Immature natural killer cell (primary cell): ENCODE data around the gene ACSS1. TPM values are rescaled to one million over a fixed set of nuclear protein-coding genes. Genes with fewer than 3 reads are reported as not detected.

Source experiments
- DNase-seq, 3 donors: peaks; one replicate each; pipeline ENCODE4 v3.0.0; 2022; ENCODE audit warnings: mixed read lengths in 1 of 3
- H3K27ac Mint-ChIP-seq, 6 donors: one replicate each; pipeline ENCODE4 v1.8.0; 2020; ENCODE audit warnings: mixed read lengths in 6 of 6, mild to moderate bottlenecking in 5 of 6, inconsistent platforms in 4 of 6, moderate library complexity in 3 of 6
- H3K27me3 Mint-ChIP-seq, 3 donors: one replicate each; pipeline ENCODE4 v1.8.0; 2020 to 2021; ENCODE audit warnings: low read depth in 3 of 3, mild to moderate bottlenecking in 3 of 3, mixed read lengths in 3 of 3, moderate library complexity in 3 of 3, inconsistent platforms in 1 of 3
- H3K36me3 Mint-ChIP-seq, 3 donors: one replicate each; pipeline ENCODE4 v1.8.0; 2020; ENCODE audit warnings: mixed read lengths in 3 of 3, inconsistent platforms in 2 of 3, mild to moderate bottlenecking in 2 of 3
- H3K4me1 Mint-ChIP-seq, 2 donors: one replicate each; pipeline ENCODE4 v1.8.0; 2020; ENCODE audit warnings: inconsistent platforms in 2 of 2, mild to moderate bottlenecking in 2 of 2, mixed read lengths in 2 of 2, moderate library complexity in 1 of 2
- H3K4me3 Mint-ChIP-seq, 5 donors: one replicate each; pipeline ENCODE4 v1.8.0; 2020; ENCODE audit warnings: mild to moderate bottlenecking in 5 of 5, mixed read lengths in 5 of 5, inconsistent platforms in 3 of 5, moderate library complexity in 3 of 5
- H3K9me3 Mint-ChIP-seq, 6 donors: one replicate each; pipeline ENCODE4 v1.8.0; 2020; ENCODE audit warnings: mild to moderate bottlenecking in 6 of 6, mixed read lengths in 6 of 6, inconsistent platforms in 4 of 6, moderate library complexity in 3 of 6
- polyA plus RNA-seq, 3 donors: library from polyadenylated mRNA; unstranded; fragments of 300-500 nt; fragmentation: Illumina TruSeq; gene quantifications; one replicate each; pipeline ENCODE4 v1.2.3, GENCODE V29; 2021

The ACSS1 gene
- polyA plus RNA-seq, 3 donors from 2014 or later: 66.6 to 85.2 (median 83.7) TPM

DNA sequence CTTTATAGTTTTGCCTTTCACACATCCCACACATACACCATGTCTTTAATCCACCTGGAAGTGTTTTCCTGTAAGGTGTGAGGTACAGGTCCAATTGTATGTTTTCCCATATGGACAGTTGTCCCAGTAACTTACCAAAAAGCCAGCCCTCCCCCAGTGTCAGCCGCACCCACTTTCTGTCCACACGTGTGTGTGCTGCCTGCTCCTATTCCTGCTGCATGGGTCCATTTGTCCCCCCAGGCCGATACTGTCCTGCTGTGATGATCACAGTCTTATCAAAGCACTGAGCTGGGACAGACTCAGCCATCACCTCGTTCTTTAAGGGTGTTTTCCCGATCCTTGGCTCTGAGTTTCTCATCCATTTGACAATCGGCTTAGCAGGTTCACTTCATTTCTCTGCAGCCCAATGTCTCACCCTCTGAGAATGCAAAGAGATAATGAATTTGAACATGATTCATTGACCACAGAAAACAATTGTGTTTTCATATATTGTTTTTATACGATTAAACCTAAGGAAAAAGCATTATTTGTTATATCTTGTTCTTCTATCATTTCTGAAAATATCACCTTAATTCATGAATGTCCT, 14.4 kb upstream of the ACSS1 start:
- H3K9me3 Mint-ChIP-seq: peaks cover 0 to 2% (median 0%) of the 10 kb centered on the region in 6 donors
- DNase-seq: no peak
- H3K27ac Mint-ChIP-seq: no peak overlapping the region
- peaks cover 9 to 32% (median 12%) of the 10 kb centered on the region in 3 donors for H3K27me3 Mint-ChIP-seq
- H3K36me3 Mint-ChIP-seq: no peaks in the 10 kb centered on the region
- H3K4me3 Mint-ChIP-seq: no peak overlapping the region
- H3K4me1 Mint-ChIP-seq: peaks cover 0 to 2% of the 10 kb centered on the region in 2 donors

DNA sequence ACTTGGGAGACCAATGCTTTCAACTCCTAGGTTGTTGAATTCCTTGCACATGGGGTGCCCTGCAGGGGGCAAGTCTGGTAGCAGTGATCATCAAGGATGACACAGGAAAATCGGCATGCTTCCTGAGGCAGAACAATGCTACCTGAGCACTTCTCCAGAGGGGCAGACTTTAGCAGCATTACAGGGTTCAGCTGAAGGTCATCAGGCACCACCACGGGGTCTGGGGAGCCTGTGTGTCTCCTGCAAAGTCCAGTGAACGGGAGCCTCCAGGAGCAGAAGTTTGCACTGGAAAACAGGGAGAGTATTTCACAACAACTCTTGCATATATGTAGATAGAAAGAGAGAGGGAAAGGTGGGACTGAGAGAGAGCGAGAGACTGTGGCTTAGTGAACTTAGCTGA, 13.8 kb upstream of the ACSS1 start:
- Mint-ChIP-seq H3K36me3 (no peaks in the 10 kb centered on the region), H3K9me3 (peaks cover 0 to 2% (median 0%) of the 10 kb centered on the region in 6 donors)

DNA sequence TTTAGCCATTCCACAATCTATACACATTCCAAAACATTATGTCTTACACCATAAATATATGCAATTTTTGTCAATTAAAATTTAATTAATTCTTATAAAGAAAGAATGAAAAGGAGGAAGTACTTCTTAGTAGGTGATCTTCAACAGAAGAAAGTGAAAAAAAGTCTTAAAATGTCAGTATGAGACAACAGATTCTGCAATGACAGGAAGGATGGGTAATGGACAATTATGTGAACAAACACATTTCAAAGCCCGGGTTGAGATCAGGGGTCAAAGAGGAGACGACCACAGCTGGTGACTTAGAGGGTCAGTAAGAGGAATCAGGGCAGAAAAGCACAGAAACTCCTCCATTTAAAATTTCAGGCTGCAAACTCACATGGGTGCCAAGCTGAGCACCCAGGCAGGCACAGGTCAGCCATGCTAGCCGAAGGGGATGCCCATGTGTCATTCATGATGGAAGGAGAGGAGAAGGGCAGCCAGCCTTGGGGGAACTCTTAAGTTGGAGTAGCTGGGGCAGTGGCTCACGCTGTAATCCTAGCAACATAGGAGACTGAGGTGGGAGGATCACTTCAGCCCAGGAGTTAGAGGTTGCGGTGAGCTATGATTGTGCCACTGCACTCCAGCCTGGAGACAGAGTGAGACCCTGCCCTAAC, 13.0 kb upstream of the ACSS1 start:
- Mint-ChIP-seq H3K4me3 (no peak overlapping the region), H3K9me3 (peaks cover 0 to 2% (median 0%) of the 10 kb centered on the region in 6 donors), H3K27ac (no peak overlapping the region), H3K4me1 (peaks cover 0 to 2% of the 10 kb centered on the region in 2 donors), H3K36me3 (no peaks in the 10 kb centered on the region), H3K27me3 (peaks cover 9 to 27% (median 10%) of the 10 kb centered on the region in 3 donors)
- no peak for DNase-seq

More for the DNA sequence above, 13.8 kb upstream of the ACSS1 start:
- no peak overlapping the region for H3K27ac Mint-ChIP-seq
- no peak for DNase-seq
- no peak overlapping the region for H3K4me3 Mint-ChIP-seq
- H3K27me3 Mint-ChIP-seq: peaks cover 8 to 27% (median 9%) of the 10 kb centered on the region in 3 donors
- H3K4me1 Mint-ChIP-seq: no peaks in the 10 kb centered on the region

DNA sequence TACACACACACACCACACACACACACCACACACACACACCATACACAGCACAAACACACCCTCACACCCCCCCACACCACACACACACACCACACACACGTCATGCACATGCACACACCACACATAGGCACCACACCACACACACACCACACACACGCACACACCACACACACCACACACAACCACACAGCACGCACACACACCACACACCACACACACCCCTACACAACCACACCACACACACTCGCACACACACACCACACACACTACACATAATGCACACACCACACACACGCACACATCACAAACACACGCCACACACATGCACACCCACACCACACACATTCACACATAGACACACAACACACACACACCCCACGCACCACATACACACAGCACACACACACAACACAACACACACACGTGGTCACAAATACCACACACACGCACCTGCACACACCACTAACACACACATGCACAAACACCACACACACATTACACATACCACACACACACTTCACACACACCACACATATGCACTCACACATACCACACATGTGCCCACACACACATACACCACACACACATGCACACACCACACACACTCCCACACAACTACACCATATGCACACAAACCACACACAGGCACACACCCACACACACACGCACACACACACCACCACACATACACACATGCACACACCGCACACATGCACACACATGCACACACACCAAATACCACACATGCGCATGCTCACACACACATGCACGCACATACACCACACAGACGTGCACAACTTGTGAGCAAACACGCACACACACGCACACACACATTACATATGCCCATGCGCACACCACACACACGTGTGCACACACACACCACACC, 9.4 kb upstream of the ACSS1 start:
- no peaks in the 10 kb centered on the region for H3K36me3 Mint-ChIP-seq
- no peak overlapping the region for H3K27ac Mint-ChIP-seq
- no peak overlapping the region for H3K4me3 Mint-ChIP-seq
- DNase-seq: no peak
- H3K27me3 Mint-ChIP-seq: peaks cover 8 to 13% (median 11%) of the 10 kb centered on the region in 3 donors
- H3K4me1 Mint-ChIP-seq: peaks cover 6 to 8% of the 10 kb centered on the region in 2 donors
- peaks cover 0 to 2% (median 0%) of the 10 kb centered on the region in 6 donors for H3K9me3 Mint-ChIP-seq

DNA sequence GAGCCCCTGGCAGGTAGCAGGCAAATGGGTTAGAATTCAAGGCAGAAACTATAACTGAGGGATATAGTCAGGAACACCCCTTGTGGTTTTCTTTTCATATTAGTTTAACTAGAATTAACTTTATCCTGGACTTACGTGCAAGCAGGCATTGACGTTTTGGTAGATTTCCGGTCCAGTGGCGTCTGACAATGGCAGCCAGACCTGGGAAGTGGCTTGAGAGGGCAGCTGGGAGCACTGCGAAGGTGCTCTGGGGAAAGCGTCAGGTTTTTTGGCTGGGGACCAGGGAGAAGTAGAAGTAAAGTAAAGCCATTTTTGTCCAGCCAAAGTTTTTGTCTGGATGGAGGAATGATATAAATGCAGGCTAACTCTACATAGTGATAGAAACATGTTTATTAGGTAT, 8.4 kb upstream of the ACSS1 start:
- Mint-ChIP-seq H3K4me1 (peaks cover 6 to 8% of the 10 kb centered on the region in 2 donors), H3K27ac (no peak overlapping the region)
- DNase-seq: no peak

DNA sequence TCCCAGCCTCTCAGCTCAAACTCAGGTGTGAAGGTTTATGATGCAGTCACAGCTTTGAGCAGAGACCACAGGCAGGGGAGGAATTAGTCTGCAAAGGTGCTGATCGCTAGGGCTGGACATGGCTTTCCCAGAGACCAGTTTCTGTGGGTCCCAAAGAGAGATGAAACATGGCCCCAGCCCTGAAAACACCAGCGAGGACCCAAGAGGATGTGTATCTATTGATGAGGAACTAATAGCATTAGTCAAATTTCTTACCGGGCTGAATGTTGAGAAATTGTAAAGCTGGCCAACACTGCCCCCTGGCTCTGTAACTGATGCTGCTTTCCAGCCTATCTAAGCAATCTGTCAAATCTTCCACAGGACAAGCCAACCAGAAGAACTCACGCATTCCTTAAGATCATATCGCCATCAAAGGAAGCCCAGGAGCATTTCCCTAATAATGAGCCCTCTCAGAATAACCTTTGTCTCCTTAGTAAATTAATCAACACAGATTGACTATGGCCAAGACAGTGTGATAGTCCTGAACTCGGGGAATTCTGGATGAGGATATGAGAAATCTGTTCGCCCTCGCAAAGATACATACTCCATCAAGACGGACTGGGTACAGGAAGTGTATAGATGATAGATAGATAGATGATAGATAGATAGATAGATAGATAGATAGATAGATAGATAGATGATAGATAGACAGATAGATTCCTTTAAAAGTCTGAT, 7.8 kb upstream of the ACSS1 start:
- peak overlapping the region in 2 of 6 donors; percentile 13 to 37 for H3K27ac Mint-ChIP-seq
- H3K4me3 Mint-ChIP-seq: no peak overlapping the region
- DNase-seq: peak; percentile 63 to 71 (median 66)

More for the DNA sequence above, 8.4 kb upstream of the ACSS1 start:
- H3K27me3 Mint-ChIP-seq: peaks cover 5 to 8% (median 6%) of the 10 kb centered on the region in 3 donors
- peaks cover 0 to 2% (median 0%) of the 10 kb centered on the region in 6 donors for H3K9me3 Mint-ChIP-seq
- H3K36me3 Mint-ChIP-seq: no peaks in the 10 kb centered on the region
- no peak overlapping the region for H3K4me3 Mint-ChIP-seq

DNA sequence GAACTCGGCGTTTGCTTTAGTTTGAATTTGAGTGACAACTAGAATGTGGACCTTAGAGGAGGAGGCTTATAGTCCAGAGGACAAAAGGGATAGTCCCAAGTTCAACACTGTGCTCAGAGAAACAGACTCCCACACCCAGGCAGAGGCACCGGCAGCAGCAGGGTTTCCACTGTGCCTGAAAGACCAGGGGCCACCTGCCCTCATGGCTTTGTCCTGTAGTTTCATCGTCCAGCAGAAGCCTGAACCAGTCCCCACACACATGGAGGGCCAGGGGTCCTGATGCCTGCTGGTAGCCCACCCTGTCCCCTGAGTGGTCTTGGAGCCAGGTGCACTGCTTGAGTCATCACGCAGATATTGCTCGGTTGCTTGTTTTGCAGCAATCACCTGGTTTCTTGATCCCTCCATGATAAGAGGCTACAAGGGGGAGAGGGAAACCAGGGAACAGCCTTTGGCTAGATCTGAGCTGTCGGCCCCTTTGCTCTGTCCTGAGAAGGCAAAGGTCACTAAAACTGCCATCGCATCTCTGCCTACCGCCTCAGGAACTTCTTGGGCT, 7.2 kb upstream of the ACSS1 start:
- peaks cover 6 to 8% of the 10 kb centered on the region in 2 donors for H3K4me1 Mint-ChIP-seq
- no peak overlapping the region for H3K4me3 Mint-ChIP-seq
- DNase-seq: no peak
- peak overlapping the region in 2 of 6 donors; percentile 13 to 37 for H3K27ac Mint-ChIP-seq
- H3K9me3 Mint-ChIP-seq: peaks cover 0 to 2% (median 0%) of the 10 kb centered on the region in 6 donors
- H3K27me3 Mint-ChIP-seq: peaks cover 2 to 6% (median 3%) of the 10 kb centered on the region in 3 donors
- no peaks in the 10 kb centered on the region for H3K36me3 Mint-ChIP-seq

More for the DNA sequence above, 7.8 kb upstream of the ACSS1 start:
- Mint-ChIP-seq H3K27me3 (peaks cover 3 to 6% (median 4%) of the 10 kb centered on the region in 3 donors), H3K9me3 (peaks cover 0 to 2% (median 0%) of the 10 kb centered on the region in 6 donors), H3K4me1 (peaks cover 6 to 8% of the 10 kb centered on the region in 2 donors), H3K36me3 (no peaks in the 10 kb centered on the region)

DNA sequence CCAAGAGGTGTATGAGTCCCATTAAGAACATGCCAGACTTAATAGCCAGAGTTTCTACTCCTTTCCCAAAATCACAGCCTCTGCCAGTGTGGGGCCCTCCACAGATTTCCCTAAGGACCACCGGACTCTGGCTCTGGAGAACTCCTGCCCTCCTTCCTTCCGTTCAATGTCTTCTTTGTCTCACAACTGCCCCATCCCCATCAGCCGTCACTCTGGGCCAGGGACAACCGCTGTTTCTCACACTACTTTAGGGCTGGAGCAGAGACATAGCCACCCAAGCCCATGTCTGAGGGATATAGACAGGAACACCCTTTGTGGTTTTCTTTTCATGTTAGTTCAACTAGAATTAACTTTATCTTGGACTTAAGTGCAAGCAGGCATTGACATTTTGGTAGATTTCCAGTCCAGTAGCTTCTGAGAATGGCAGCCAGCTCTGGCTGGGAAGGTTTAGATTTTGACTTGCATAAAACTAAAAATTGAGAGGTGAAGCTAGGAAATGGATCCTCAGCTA, 6.7 kb upstream of the ACSS1 start:
- no peak for DNase-seq
- Mint-ChIP-seq H3K27ac (peak overlapping the region in 1 of 6 donors; percentile 41), H3K27me3 (peaks cover 2 to 5% (median 3%) of the 10 kb centered on the region in 3 donors), H3K36me3 (no peaks in the 10 kb centered on the region), H3K4me1 (peaks cover 6 to 8% of the 10 kb centered on the region in 2 donors), H3K9me3 (peaks cover 0 to 2% (median 0%) of the 10 kb centered on the region in 6 donors), H3K4me3 (no peak overlapping the region)

DNA sequence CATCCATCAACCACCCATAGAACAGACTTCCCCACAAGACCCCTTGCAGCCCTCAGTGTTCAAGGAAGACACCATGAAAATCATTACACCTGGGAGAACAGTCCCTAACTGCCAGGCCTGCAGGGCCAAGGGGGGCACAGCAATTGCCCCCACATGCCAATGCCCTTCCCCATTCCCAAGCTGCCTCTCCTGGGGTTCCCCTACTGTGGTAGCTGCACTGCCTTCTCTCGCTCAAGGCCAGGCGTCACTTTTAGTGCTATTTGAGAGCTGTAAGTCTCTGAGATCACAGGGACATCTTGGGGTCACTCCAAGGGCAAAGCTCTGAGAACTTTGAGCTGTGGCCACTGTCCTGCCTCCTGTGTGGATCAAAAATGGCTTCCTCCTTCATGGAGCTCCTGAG, 6.0 kb upstream of the ACSS1 start:
- Mint-ChIP-seq H3K27me3 (peaks cover 2 to 5% (median 3%) of the 10 kb centered on the region in 3 donors), H3K4me1 (peaks cover 12 to 14% of the 10 kb centered on the region in 2 donors), H3K9me3 (peaks cover 0 to 2% (median 0%) of the 10 kb centered on the region in 6 donors), H3K27ac (no peak overlapping the region), H3K4me3 (no peak overlapping the region), H3K36me3 (no peaks in the 10 kb centered on the region)
- DNase-seq: no peak

DNA sequence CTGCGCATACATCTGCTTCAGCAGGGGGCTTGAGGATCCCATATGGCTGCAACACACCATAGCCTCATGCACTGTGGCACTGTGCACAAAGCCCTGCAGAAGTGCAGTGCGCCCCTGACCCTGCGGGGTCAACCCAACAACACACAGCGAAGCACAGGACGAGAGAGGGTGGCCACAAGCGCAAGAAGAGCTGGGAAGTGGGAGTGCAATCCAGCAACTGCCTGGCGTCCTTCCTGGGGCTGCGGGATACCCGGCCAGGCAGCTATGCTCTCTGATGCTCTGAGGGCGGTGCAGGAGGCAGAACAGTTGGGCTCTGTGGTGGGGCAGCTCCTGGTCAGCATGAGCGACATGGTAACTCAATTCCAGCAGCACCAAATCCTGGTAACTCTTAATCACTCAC, 5.6 kb upstream of the ACSS1 start:
- H3K27ac Mint-ChIP-seq: no peak overlapping the region
- H3K27me3 Mint-ChIP-seq: peaks cover 2 to 8% (median 3%) of the 10 kb centered on the region in 3 donors
- H3K36me3 Mint-ChIP-seq: no peaks in the 10 kb centered on the region
- H3K9me3 Mint-ChIP-seq: peaks cover 0 to under 1% (median 0%) of the 10 kb centered on the region in 6 donors
- H3K4me3 Mint-ChIP-seq: no peak overlapping the region
- DNase-seq: no peak
- H3K4me1 Mint-ChIP-seq: peaks cover 17 to 19% of the 10 kb centered on the region in 2 donors

DNA sequence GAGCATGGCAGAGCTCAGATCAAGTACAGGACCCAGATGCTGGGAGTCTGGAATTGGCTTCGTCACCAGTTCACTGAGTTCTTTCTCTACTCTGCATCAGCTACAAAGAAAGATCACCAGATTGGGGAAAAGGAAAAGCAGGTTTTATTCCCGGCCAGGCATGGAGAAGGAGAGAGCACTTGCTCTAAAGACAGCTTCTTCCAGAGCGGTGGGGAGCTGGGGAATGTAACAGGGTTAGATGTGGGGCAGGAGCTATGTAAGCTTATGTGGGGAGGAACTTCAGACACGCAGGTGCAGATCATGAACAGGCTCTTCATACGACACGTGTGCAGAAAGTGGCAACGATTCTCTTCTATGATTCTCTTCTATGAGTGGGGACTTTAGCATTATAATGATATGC, 4.9 kb upstream of the ACSS1 start:
- Mint-ChIP-seq H3K4me3 (no peak overlapping the region), H3K27me3 (peaks cover 2 to 13% (median 3%) of the 10 kb centered on the region in 3 donors), H3K36me3 (no peaks in the 10 kb centered on the region), H3K4me1 (peaks cover 17 to 20% of the 10 kb centered on the region in 2 donors), H3K9me3 (no peaks in the 10 kb centered on the region), H3K27ac (no peak overlapping the region)
- no peak for DNase-seq

DNA sequence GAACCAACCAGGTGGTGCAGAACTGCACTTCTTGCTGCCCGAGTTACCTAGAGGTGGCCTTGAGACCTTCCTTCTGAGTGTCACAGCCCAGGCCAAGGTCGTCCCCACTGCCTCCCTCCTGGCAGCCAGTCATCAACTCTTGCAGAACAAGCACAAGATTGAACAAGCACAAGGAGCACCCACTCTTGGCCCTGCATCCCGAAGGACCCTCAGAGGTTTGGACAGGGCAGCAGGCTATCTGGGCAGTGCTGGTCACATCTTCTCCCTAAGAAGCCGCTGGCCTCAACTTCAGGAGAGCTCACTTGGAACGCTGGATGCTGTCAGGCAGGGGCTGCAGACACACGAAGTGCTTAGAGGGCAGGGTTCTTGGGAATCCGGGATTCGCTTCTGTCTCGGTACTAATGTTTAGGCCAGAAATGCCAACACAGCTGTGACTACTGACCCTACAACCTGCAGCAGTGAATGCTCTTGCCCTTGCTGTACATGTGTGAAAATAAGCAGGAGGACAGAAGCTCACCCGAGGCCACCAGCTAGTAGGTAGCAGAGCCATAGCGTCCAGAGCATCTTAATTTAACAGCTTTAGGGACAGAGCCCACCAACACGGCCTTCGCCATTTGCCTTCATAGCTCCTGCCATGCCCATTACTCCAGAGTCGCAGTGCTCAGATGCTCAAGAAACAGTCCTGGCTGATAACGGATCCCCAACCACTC, 4.0 kb upstream of the ACSS1 start:
- H3K4me3 Mint-ChIP-seq: no peak overlapping the region
- H3K27me3 Mint-ChIP-seq: peaks cover 5 to 17% (median 6%) of the 10 kb centered on the region in 3 donors
- DNase-seq: no peak
- H3K36me3 Mint-ChIP-seq: no peaks in the 10 kb centered on the region
- peak overlapping the region in 1 of 6 donors; percentile 10 for H3K27ac Mint-ChIP-seq
- H3K9me3 Mint-ChIP-seq: no peaks in the 10 kb centered on the region
- H3K4me1 Mint-ChIP-seq: peaks cover 19 to 21% of the 10 kb centered on the region in 2 donors
